MM.1S (cell line): ENCODE data around the gene ACAD9.
"Not testable (repeated sequence)": the region's sequence is repeated elsewhere in the genome, so short reads cannot be mapped to it uniquely, and the experiment has no call there.

ENCODE experiments used
- DNase-seq: peaks from one replicate; pipeline ENCODE4 v3.0.0-alpha.2; 2015
- H2AFZ ChIP-seq: fragments of 300-600 bp; sonication (generic); 2 replicates; pipeline ENCODE4 v1.6.0; 2016; ENCODE audit warnings: antibody characterized with exemption, low read length
- H3F3A ChIP-seq: fragments of 300-600 bp; sonication (generic); 2 replicates; pipeline ENCODE4 v1.6.1; 2016; ENCODE audit warnings: mild to moderate bottlenecking, antibody characterized with exemption, low read length, moderate library complexity, mixed read lengths; ENCODE audit not compliant: insufficient read depth
- H3K27ac ChIP-seq: fragments of 300-600 bp; sonication (generic); 2 replicates; pipeline ENCODE4 v1.5.1; 2016; ENCODE audit warnings: mild to moderate bottlenecking, low read length
- H3K27me3 ChIP-seq: fragments of 300-600 bp; sonication (generic); replicated peaks from 2 replicates; pipeline ENCODE4 v1.6.0; 2016; ENCODE audit warnings: low read length; ENCODE audit not compliant: insufficient read depth
- H3K36me3 ChIP-seq: fragments of 300-600 bp; sonication (generic); replicated peaks from 2 replicates; pipeline ENCODE4 v1.6.1; 2016; ENCODE audit warnings: mild to moderate bottlenecking, low read length, mixed read lengths; ENCODE audit not compliant: insufficient read depth
- H3K4me1 ChIP-seq: fragments of 300-600 bp; sonication (generic); 2 replicates; pipeline ENCODE4 v1.6.1; 2016; ENCODE audit warnings: low read length, mixed read lengths
- H3K4me2 ChIP-seq: fragments of 300-600 bp; sonication (generic); 2 replicates; pipeline ENCODE4 v1.6.0; 2016; ENCODE audit warnings: low read depth, low read length
- H3K4me3 ChIP-seq: fragments of 300-600 bp; sonication (generic); 2 replicates; pipeline ENCODE4 v1.5.1; 2016; ENCODE audit warnings: low read length, mixed read lengths
- H3K79me2 ChIP-seq: fragments of 300-600 bp; sonication (generic); 2 replicates; pipeline ENCODE4 v1.6.1; 2016; ENCODE audit warnings: mixed run types, low read length, mixed read lengths
- H3K9ac ChIP-seq: fragments of 300-600 bp; sonication (generic); 2 replicates; pipeline ENCODE4 v1.6.1; 2016; ENCODE audit warnings: low read length, mixed read lengths
- H3K9me2 ChIP-seq: fragments of 300-600 bp; sonication (generic); replicated peaks from 2 replicates; pipeline ENCODE4 v1.6.1; 2016; ENCODE audit warnings: mild to moderate bottlenecking, low read length, mixed read lengths; ENCODE audit not compliant: insufficient read depth
- H3K9me3 ChIP-seq: fragments of 300-600 bp; sonication (generic); replicated peaks from 2 replicates; pipeline ENCODE4 v1.6.1; 2016; ENCODE audit warnings: mild to moderate bottlenecking, low read length, mixed read lengths; ENCODE audit not compliant: insufficient read depth
- H4K20me1 ChIP-seq: fragments of 300-600 bp; sonication (generic); 2 replicates; pipeline ENCODE4 v1.6.1; 2016; ENCODE audit warnings: mild to moderate bottlenecking, low read length, moderate library complexity, mixed read lengths; ENCODE audit not compliant: insufficient read depth
- EZH2 ChIP-seq: fragments of 300-600 bp; sonication (generic); optimal IDR thresholded peaks from 2 replicates; pipeline ENCODE3; 2017; ENCODE audit warnings: low read depth, mild to moderate bottlenecking, antibody characterized with exemption, low read length, mixed read lengths
- EZH2phosphoT487 ChIP-seq: fragments of 300-600 bp; sonication (generic); IDR thresholded peaks from 2 replicates; pipeline ENCODE4 v1.6.1; 2018; ENCODE audit warnings: antibody characterized with exemption, low read length
- TF ChIP-seq, protein P1 (sequence below): fragments of 300-600 bp; sonication (generic); IDR thresholded peaks from 2 replicates; pipeline ENCODE4 v1.5.1; 2016; ENCODE audit warnings: antibody characterized with exemption, low read length, mixed read lengths

Gene ACAD9

DNA sequence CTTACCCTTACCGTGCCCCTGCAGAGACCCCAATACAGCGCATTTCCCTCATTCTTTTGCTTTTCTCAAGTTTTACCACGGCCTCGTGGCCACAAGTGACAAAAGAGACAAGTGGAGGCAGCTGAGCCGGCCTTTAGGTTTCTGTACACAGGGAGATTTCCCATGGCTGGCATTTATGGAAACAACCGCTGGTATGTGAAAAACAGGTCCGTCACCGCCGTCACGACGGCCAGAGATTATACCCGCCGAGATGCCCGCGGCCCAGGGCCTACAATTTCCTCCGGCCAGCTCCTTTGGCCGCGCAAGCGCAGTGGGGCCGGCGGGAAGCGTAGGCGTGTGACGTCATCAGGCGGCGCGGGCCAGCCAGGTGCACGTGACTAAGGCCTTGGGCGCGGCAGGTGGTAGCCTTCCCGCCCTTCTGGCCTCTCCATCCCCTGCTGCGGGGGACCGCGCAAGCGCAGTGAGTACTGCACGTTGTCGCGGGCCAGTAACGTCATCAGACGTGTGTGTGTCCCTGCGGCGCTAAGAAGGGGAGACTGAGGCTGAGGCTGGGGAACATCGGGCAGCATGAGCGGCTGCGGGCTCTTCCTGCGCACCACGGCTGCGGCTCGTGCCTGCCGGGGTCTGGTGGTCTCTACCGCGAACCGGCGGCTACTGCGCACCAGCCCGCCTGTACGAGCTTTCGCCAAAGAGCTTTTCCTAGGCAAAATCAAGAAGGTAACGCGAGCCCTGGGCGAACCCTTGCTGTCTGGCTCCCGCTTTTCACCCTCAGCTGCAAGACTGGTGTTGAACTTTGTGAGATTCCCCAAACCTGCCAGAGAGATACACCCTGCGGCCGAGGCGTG lies at the start of gene ACAD9:
ACAD9 (plus strand) TSS at position 496 of the 845 bp plus-strand sequence; CDS start at position 568, 72 bp downstream.
- peak within 1 kb of the TSS; percentile 95 for H2AFZ ChIP-seq

DNA sequence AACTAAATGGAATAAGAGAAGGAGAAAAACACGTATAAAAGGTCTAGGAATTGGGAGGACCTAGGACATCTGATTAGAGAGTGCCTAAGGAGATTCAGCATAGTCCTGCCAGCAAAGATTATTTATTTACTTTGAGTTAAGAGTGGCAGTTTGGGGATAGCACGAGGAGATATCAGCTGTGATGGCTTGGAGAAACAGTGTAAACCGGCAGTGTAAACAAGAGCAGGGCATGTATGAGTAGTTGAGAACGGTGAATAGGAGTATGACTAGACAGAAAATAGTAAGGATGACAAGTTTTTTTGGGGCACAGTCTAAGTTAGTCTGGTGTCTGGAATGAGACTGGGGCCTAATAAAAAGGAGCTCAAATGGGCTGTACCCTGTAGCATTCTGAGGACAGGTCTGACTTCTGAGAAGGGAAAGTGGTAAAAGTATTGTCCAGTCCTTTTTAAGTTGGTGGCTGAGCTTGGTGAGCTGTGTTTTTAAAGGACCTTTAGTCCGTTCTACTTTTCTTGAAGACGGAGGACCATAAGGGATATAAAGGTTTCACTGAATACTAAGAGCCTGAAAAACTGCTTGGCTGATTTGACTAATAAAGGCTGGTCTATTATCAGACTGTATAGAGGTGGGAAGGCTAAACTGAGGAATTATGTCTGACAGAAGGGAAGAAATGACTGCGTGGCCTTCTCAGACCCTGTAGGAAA lies 49.3 kb upstream of the ACAD9 start:
- not testable (repeated sequence) for H3K79me2 ChIP-seq, H3K27ac ChIP-seq, H3K4me2 ChIP-seq, H3K4me3 ChIP-seq, H3K9ac ChIP-seq, H3K4me1 ChIP-seq, H3F3A ChIP-seq, H2AFZ ChIP-seq, H4K20me1 ChIP-seq, H3K9me2 ChIP-seq, H3K9me3 ChIP-seq, H3K36me3 ChIP-seq, DNase-seq, H3K27me3 ChIP-seq

More for the DNA sequence above, at the start of gene ACAD9:
- TF ChIP-seq EZH2phosphoT487 (no peak), EZH2 (no peak)
- TF ChIP-seq, protein P1, sequence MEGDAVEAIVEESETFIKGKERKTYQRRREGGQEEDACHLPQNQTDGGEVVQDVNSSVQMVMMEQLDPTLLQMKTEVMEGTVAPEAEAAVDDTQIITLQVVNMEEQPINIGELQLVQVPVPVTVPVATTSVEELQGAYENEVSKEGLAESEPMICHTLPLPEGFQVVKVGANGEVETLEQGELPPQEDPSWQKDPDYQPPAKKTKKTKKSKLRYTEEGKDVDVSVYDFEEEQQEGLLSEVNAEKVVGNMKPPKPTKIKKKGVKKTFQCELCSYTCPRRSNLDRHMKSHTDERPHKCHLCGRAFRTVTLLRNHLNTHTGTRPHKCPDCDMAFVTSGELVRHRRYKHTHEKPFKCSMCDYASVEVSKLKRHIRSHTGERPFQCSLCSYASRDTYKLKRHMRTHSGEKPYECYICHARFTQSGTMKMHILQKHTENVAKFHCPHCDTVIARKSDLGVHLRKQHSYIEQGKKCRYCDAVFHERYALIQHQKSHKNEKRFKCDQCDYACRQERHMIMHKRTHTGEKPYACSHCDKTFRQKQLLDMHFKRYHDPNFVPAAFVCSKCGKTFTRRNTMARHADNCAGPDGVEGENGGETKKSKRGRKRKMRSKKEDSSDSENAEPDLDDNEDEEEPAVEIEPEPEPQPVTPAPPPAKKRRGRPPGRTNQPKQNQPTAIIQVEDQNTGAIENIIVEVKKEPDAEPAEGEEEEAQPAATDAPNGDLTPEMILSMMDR: no peak
- H3K4me3 ChIP-seq: peak within 1 kb of the TSS; percentile 76
- H3K79me2 ChIP-seq: peaks cover 66% of the 10 kb centered on the region
- peak within 1 kb of the TSS; percentile 95 for H3K9ac ChIP-seq
- H4K20me1 ChIP-seq: no peaks in the 10 kb centered on the region
- no peaks in the 10 kb centered on the region for H3K9me2 ChIP-seq
- H3K36me3 ChIP-seq: no peaks in the 10 kb centered on the region
- peak; percentile 98 for DNase-seq
- peak within 1 kb of the TSS; percentile 89 for H3K4me2 ChIP-seq
- peak within 1 kb of the TSS; percentile 81 for H3K27ac ChIP-seq
- H3K4me1 ChIP-seq: peaks cover 9% of the 10 kb centered on the region
- H3K9me3 ChIP-seq: no peaks in the 10 kb centered on the region
- no peaks in the 10 kb centered on the region for H3K27me3 ChIP-seq
- no peaks in the 10 kb centered on the region for H3F3A ChIP-seq

DNA sequence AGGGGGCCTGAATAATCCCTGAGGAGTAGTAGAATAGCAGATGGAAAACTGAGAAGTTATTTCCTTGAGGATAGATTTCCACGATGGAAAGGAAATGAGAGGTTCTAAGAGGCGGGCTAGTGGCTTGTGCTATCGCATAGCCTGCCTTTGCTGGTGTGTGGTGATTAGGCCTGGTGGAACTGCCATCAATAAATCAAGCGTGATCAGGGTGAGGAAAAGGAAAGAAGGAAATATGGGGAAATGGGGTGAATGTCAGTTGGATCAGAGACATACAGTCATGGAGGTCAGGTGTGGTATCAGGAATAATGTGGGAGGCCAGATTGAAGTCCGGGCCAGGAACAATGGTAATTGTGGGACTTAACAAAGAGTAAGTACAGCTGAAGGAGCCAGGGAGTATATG lies 48.7 kb upstream of the ACAD9 start:
- not testable (repeated sequence) for H3K4me1 ChIP-seq, H2AFZ ChIP-seq, H3K27ac ChIP-seq, DNase-seq, H4K20me1 ChIP-seq, H3K9me2 ChIP-seq, H3K79me2 ChIP-seq, H3K9ac ChIP-seq, H3K4me3 ChIP-seq, H3K36me3 ChIP-seq, H3F3A ChIP-seq, H3K27me3 ChIP-seq, H3K4me2 ChIP-seq, H3K9me3 ChIP-seq

DNA sequence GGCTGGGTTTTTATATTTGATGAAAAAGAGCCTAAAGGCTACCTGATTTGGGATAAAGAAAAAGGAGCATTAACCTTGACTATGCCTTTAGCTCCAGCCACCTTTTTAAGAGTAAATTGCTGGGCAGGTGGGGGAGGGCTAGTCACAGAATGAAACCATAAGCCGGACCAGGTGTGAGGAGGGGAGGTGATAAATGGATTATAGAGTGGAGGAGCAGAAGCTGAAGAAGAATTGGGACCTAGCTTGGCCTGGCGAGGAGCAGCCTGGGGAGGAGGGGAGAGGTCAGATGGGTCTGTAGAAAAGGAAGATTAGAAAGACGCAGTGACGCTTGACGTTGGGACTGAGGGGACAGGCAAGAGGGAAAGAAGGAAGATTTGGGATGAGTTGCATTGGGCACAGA lies 46.4 kb upstream of the ACAD9 start:
- not testable (repeated sequence) for H3K27ac ChIP-seq, H4K20me1 ChIP-seq, H3K4me3 ChIP-seq, H3F3A ChIP-seq, H3K9me3 ChIP-seq, H3K27me3 ChIP-seq, H3K79me2 ChIP-seq, H2AFZ ChIP-seq, DNase-seq, H3K9me2 ChIP-seq, H3K4me2 ChIP-seq, H3K9ac ChIP-seq, H3K36me3 ChIP-seq, H3K4me1 ChIP-seq
